ENCODE measurements around the gene KRT85. TPM values are rescaled to one million over a fixed set of nuclear protein-coding genes. Genes with fewer than 3 reads are reported as not detected.
A peak's percentile ranks its signal among the peaks of the same experiment; 100 is the strongest.

KRT85 gene
- total RNA-seq, 1 donor from 2014 or later = not detected

GRCh38 chr12:52354200-52354599 lies 13.1 kb downstream of the KRT85 start:
- intact Hi-C loops (cut with DNase I) = no loop called here
- ATAC-seq (no peak), DNase-seq (no peak)
- H3K9me3 ChIP-seq = no peaks in the 10 kb centered on the region
- no peak overlapping the region for H3K4me3 ChIP-seq
- H3K27ac ChIP-seq = no peak overlapping the region
- H3K4me1 ChIP-seq = no peaks in the 10 kb centered on the region
- peaks cover 6% of the 10 kb centered on the region for H3K27me3 ChIP-seq
- no peaks in the 10 kb centered on the region for H3K36me3 ChIP-seq
- no peak for TF ChIP-seq CTCF (IDR thresholded peaks at IDR 0.05)

GRCh38 chr12:52353766-52354165 lies 13.5 kb downstream of the KRT85 start:
- DNase-seq (no peak), ATAC-seq (no peak)
- Histone ChIP-seq H3K9me3 (no peaks in the 10 kb centered on the region), H3K27ac (no peak overlapping the region), H3K36me3 (no peaks in the 10 kb centered on the region), H3K4me1 (no peaks in the 10 kb centered on the region), H3K27me3 (peaks cover 6% of the 10 kb centered on the region), H3K4me3 (no peak overlapping the region)
- intact Hi-C loops (cut with DNase I) = no loop called here
- no peak for TF ChIP-seq CTCF (IDR thresholded peaks at IDR 0.05)

GRCh38 chr12:52352951-52353350 lies 14.3 kb downstream of the KRT85 start:
- Histone ChIP-seq H3K4me3 (no peak overlapping the region), H3K9me3 (no peaks in the 10 kb centered on the region), H3K27ac (no peak overlapping the region), H3K27me3 (peaks cover 6% of the 10 kb centered on the region), H3K36me3 (no peaks in the 10 kb centered on the region), H3K4me1 (no peaks in the 10 kb centered on the region)
- intact Hi-C loops (cut with DNase I) = no loop called here
- DNase-seq (no peak), ATAC-seq (no peak)
- TF ChIP-seq CTCF (IDR thresholded peaks at IDR 0.05) = no peak

GRCh38 chr12:52351196-52352059 lies 15.9 kb downstream of the KRT85 start:
- peak; percentile 39 for ATAC-seq
- TF ChIP-seq CTCF (IDR thresholded peaks at IDR 0.05) = no peak
- intact Hi-C loops (cut with DNase I) = no loop called here
- H3K4me3 ChIP-seq = no peak overlapping the region
- peaks cover 6% of the 10 kb centered on the region for H3K27me3 ChIP-seq
- no peak overlapping the region for H3K27ac ChIP-seq
- no peak for DNase-seq
- no peaks in the 10 kb centered on the region for H3K9me3 ChIP-seq
- no peaks in the 10 kb centered on the region for H3K4me1 ChIP-seq
- no peaks in the 10 kb centered on the region for H3K36me3 ChIP-seq

GRCh38 chr12:52350786-52351185 lies 16.5 kb downstream of the KRT85 start:
- Histone ChIP-seq H3K4me3 (no peak overlapping the region), H3K9me3 (no peaks in the 10 kb centered on the region), H3K36me3 (no peaks in the 10 kb centered on the region), H3K27me3 (peaks cover 6% of the 10 kb centered on the region), H3K27ac (no peak overlapping the region), H3K4me1 (peaks cover 5% of the 10 kb centered on the region)
- no peak for TF ChIP-seq CTCF (IDR thresholded peaks at IDR 0.05)
- ATAC-seq = no peak
- intact Hi-C loops (cut with DNase I) = no loop called here
- no peak for DNase-seq

Data from upper lobe of right lung (tissue), 1 donor.